Fibroblast of lung (primary cell): ENCODE measurements around the gene TICAM2.

ENCODE experiments used
- EZH2 ChIP-seq: IDR thresholded peaks from 2 replicates; pipeline ENCODE4 v1.5.1; 2012; ENCODE audit warnings: low read length, control low read depth, mild to moderate bottlenecking; ENCODE audit errors: missing control alignments
- TF ChIP-seq, protein P1 (sequence below), 2 donors: IDR thresholded peaks in 1 of 2; conservative IDR thresholded peaks in 1 of 2; 1 replicate in 1 of 2; 2 replicates in 1 of 2; pipeline ENCODE4 v1.5.1; 2011 to 2012; ENCODE audit warnings: low read length in 2 of 2, control low read depth in 1 of 2, inconsistent platforms in 1 of 2, low read depth in 1 of 2, mild to moderate bottlenecking in 1 of 2

DNA sequence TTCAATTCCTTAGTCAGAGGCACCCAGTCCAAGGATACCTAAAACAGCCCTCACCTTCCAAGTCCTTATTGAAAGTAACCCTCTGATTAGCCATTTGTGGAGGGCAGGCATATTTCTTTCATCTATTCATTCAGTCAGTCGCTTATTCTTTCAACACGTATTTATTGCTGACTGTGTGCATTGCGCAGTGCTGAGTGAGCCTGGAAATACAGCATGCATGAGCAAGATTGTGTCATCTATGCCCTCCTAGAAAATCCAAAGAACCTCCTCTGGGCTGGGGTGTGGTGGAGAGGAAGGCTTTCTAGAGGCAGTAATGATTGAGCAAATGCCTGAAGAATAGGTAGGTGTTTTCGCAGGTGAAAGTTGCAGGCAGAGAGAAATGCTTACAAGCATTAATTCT lies 49.2 kb downstream of the TICAM2 start:
- TF ChIP-seq, protein P1, sequence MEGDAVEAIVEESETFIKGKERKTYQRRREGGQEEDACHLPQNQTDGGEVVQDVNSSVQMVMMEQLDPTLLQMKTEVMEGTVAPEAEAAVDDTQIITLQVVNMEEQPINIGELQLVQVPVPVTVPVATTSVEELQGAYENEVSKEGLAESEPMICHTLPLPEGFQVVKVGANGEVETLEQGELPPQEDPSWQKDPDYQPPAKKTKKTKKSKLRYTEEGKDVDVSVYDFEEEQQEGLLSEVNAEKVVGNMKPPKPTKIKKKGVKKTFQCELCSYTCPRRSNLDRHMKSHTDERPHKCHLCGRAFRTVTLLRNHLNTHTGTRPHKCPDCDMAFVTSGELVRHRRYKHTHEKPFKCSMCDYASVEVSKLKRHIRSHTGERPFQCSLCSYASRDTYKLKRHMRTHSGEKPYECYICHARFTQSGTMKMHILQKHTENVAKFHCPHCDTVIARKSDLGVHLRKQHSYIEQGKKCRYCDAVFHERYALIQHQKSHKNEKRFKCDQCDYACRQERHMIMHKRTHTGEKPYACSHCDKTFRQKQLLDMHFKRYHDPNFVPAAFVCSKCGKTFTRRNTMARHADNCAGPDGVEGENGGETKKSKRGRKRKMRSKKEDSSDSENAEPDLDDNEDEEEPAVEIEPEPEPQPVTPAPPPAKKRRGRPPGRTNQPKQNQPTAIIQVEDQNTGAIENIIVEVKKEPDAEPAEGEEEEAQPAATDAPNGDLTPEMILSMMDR (conservative IDR thresholded peaks at IDR 0.05 in 1 of 2, IDR thresholded peaks at IDR 0.05 in 1 of 2; ENCODE audit: low read depth in 1 of 2, low read length in 2 of 2) = no peak
- no peak for TF ChIP-seq EZH2
